ENCODE results near the gene MBOAT1.
"Not testable (repeated sequence)": the region's sequence is repeated elsewhere in the genome, so short reads cannot be mapped to it uniquely, and the experiment has no call there.

Gene MBOAT1, protein sequence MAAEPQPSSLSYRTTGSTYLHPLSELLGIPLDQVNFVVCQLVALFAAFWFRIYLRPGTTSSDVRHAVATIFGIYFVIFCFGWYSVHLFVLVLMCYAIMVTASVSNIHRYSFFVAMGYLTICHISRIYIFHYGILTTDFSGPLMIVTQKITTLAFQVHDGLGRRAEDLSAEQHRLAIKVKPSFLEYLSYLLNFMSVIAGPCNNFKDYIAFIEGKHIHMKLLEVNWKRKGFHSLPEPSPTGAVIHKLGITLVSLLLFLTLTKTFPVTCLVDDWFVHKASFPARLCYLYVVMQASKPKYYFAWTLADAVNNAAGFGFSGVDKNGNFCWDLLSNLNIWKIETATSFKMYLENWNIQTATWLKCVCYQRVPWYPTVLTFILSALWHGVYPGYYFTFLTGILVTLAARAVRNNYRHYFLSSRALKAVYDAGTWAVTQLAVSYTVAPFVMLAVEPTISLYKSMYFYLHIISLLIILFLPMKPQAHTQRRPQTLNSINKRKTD

GRCh38 chr6:20212392-20213111, at the start of gene MBOAT1:
Gene MBOAT1, minus strand, starts transcription at chr6:20212469. Its CDS starts 235 bp downstream, at chr6:20212234.
- peak in 1 of 2 donors; percentile 29 for DNase-seq (ENCODE audit: extremely low read depth in 1 of 2, low read depth in 1 of 2)

GRCh38 chr6:20261685-20262084, 49.4 kb upstream of the MBOAT1 start:
- no peak for DNase-seq (ENCODE audit: extremely low read depth in 1 of 2, low read depth in 1 of 2)

DNA sequence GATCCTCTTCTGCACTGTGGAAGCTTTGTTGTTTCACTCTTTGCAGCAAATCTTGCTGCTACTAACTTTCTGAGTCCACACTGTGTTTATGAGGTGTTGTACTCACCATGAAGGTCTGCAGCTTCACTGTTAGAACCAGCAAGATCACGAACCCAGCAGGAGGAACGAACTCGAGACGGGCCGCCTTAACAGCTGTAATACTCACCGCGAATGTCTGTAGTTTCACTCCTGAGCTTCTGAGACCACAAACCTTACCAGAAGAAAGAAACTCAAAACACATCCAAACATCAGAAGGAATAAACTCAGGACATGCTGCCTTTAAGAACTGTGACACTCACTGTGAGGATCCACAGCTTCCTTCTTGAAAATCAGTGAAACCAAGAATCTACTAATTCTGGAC, 48.1 kb upstream of the MBOAT1 start:
- DNase-seq (ENCODE audit: extremely low read depth in 1 of 2, low read depth in 1 of 2) = no peak

DNA sequence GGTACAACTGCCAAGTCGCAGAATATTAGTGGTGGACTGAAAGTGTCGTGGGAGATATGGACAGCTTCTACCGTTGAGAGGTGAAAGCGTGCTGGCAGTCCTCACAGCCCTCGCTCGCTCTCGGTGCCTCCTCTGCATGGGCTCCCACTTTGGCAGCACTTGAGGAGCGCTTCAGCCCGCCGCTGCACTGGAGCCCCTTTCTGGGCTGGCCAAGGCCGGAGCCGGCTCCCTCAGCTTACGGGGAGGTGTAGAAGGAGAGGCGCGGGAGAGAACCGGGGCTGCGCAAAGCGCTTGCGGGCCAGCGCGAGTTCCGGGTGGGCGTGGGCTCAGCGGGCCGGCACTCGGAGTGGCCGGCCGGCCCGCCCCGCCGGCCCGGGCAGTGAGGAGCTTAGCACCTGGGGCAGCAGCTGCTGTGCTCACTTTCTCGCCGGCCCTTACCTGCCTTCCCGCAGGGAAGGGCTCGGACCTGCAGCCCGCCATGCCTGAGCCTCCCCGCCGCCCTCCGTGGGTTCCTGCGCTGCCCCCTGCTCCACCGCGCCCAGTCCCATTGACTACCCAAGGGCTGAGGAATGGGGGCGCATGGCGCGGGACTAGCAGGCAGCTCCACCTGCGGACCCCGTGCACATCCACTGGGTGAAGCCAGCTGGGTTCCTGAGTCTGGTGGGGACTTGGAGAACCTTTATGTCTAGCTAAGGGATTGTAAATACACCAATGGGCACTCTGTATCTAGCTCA, 47.2 kb upstream of the MBOAT1 start:
- no peak for DNase-seq (ENCODE audit: extremely low read depth in 1 of 2, low read depth in 1 of 2)

DNA sequence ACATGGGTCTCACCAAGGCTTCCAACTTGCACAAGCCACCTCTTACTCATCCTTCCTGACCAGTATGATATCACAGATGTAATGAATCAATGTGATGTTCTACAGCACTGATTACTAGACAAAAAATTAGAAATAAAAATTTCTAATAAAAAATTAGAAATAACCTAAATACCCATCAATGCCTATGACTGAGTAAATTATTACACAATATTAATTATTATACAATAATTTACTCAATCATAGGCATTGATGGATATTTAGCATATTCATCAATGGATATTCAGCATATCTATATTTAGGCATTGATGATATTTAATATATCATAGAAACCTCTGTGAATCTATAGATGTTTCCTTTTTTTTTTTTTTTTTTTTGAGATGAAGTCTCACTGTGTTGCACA, 43.2 kb upstream of the MBOAT1 start:
- no peak for DNase-seq (ENCODE audit: extremely low read depth in 1 of 2, low read depth in 1 of 2)

DNA sequence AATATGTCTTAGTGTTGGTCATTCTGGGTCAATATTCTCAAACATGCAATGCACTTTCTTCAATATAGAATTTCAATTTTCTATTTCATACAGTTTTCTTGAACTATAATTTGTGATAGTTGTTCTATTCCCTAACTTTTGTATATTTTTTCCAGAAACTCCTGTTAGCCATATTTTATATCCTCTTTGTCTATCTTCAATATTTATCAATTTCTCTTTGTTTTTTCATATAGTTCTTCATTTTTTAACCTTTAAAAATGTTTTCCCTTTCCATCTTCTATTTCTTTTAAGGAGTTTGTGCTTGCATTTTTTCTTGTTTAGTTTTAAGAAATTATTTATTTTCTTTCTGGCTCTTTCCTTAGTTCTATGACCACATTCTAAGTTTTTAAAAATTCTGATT, 42.0 kb upstream of the MBOAT1 start:
- DNase-seq (ENCODE audit: extremely low read depth in 1 of 2, low read depth in 1 of 2) = no peak

GRCh38 chr6:20253021-20253420, 40.8 kb upstream of the MBOAT1 start:
- no peak for DNase-seq (ENCODE audit: extremely low read depth in 1 of 2, low read depth in 1 of 2)

DNA sequence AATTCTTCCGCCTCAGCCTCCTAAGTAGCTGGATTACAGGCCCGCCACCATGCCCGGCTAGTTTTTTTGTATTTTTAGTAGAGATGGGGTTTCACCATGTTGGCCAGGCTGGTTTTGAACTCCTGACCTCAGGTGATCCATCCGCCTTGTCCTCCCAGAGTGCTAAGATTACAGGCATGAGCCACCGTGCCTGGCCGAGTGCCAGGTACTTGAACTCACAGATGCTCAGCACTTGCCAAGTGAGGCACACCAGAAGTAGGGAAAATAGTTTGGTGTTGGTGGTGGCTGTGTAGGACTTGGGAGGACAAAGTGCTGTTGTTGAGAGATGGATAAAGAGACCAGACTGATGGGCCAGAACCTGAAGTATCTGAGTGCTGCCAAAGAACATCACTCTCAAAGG, 40.0 kb upstream of the MBOAT1 start:
- no peak for DNase-seq (ENCODE audit: extremely low read depth in 1 of 2, low read depth in 1 of 2)

GRCh38 chr6:20251525-20251924, 39.3 kb upstream of the MBOAT1 start:
- no peak for DNase-seq (ENCODE audit: extremely low read depth in 1 of 2, low read depth in 1 of 2)

- DNase-seq (ENCODE audit: extremely low read depth in 1 of 2, low read depth in 1 of 2) = no peak
These were observed 33.9 kb upstream of the MBOAT1 start for GRCh38 chr6:20246125-20246524.

DNA sequence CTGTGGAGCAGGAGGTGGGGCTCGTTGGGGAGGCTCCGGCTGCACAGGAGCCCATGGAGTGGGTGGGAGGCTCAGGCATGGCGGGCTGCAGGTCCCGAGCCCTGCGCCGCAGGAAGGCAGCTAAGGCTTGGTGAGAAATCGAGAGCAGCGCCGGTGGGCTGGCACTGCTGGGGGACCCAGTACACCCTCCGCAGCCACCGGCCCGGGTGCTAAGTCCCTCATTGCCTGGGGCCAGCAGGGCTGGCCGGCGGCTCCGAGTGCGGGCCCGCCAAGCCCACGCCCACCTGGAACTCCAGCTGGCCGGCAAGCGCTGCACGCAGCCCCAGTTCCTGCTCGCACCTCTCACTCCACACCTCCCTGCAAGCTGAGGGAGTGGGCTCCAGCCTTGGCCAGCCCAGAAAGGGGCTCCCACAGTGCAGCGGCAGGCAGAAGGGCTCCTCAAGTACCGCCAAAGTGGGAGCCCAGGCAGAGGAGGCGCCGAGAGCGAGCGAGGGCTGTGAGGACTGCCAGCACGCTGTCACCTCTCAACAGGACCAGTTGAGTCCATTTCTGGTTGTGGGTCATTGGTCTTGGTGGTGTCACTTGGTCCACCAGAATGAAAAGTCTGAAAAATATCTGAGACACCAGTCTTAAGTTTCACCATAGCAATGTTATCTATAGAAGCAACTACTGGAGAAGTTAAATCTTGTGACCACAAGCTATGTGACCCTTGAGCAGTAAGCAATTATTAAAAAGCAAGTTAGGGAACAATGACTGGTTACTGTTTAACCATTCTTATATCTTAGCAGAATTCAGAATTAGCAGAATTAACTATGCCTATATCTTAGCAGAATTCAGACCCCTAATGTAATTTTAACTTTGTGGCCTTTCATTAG, 32.8 kb upstream of the MBOAT1 start:
- DNase-seq (ENCODE audit: extremely low read depth in 1 of 2, low read depth in 1 of 2) = not testable (repeated sequence)

GRCh38 chr6:20243288-20243687, 31.0 kb upstream of the MBOAT1 start:
- no peak for DNase-seq (ENCODE audit: extremely low read depth in 1 of 2, low read depth in 1 of 2)

DNA sequence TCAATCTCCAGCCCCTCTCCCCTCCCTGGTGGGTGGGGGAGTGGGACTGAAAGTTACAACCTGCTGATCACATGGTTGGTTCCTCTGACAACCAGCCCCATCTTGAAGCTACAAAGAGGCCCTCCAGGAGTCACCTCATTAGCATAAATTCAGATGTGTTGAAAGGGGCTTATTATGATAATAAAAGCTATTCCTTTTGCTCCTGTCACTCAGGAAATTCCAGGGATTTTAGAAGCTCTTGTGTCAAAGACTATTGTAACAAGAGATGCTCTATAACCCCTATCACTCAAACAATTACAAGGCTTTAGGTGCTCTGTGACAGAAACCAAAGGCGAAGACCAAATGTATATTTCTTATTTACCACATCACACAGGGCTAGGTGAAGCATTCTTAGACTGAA, 30.1 kb upstream of the MBOAT1 start:
- DNase-seq (ENCODE audit: extremely low read depth in 1 of 2, low read depth in 1 of 2) = no peak

DNA sequence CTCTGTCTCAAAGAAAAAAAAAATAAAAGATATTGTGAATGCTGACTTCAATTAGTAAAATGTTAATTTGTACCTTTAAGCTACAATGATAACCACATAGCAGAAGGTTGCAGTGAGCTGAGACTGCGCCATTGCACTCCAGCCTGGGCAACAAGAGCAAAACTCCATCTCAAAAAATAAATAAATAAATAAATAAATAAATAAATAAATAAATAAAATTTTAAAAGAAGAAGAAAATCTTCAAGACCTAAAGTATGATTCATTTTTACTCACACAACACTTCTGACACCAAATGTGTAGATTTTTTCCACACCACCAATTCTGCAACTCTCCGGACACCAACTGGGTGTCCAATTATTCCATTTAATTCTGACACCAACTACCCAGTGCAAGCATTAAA, 28.8 kb upstream of the MBOAT1 start:
- no peak for DNase-seq (ENCODE audit: extremely low read depth in 1 of 2, low read depth in 1 of 2)

GRCh38 chr6:20238688-20239587, 26.7 kb upstream of the MBOAT1 start:
- DNase-seq (ENCODE audit: extremely low read depth in 1 of 2, low read depth in 1 of 2) = no peak

DNA sequence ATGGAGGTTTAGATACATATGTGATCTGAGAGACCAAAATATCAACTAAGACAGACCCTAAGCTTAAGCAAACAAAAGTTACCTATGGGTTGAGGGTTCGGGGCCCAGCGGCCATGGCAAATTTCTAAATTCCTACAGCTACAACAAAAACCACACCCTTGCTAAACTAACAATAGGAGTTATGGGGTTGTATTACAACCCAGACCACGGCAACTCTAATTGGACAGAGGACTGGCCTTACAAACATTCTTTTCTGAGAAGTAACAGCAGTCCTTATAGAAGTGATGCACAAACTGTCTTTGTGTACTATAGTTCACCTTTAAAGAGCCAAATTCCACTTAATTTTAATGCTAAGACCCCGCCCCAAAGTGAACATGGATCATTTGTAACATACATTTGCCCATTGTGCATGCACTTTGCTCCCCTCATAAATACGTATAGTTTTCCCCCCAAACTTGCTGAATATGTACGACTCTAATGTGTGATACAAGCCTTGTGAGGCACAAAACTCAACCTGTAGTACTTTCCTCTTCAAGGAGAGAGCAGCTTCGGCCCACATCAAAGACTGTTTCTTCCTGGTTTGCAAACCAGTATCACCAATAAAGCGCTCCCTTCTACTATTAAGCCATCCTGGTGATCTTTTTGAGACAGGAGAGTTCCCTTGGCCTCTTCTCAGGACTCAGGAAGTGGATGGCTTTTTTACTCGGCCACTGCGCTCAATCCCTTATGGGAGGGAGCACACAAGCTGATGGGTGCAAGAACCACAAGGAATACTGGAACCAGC, 25.6 kb upstream of the MBOAT1 start:
- DNase-seq (ENCODE audit: extremely low read depth in 1 of 2, low read depth in 1 of 2) = no peak

GRCh38 chr6:20236909-20237600, 24.8 kb upstream of the MBOAT1 start:
- no peak for DNase-seq (ENCODE audit: extremely low read depth in 1 of 2, low read depth in 1 of 2)

GRCh38 chr6:20236344-20236743, 24.1 kb upstream of the MBOAT1 start:
- DNase-seq (ENCODE audit: extremely low read depth in 1 of 2, low read depth in 1 of 2) = no peak
